Astrocyte (in vitro differentiated cells and primary cell): ENCODE results near the gene APOA4. TPM values are rescaled to one million over a fixed set of nuclear protein-coding genes. Genes with fewer than 3 reads are reported as not detected.

ENCODE experiments used
- DNase-seq: peaks from one replicate; pipeline ENCODE4 v3.0.0-alpha.2; 2010; ENCODE audit warnings: low read depth
- FAIRE-seq: peaks from 2 replicates; lab custom pipeline; 2011; peaks lifted over from hg19 to GRCh38; lab: Jason Lieb, UNC
- H2AFZ ChIP-seq: 2 replicates; pipeline ENCODE4 v1.6.0; 2012; ENCODE audit warnings: low read depth, low read length, inconsistent platforms
- H3K27ac ChIP-seq: 2 replicates; pipeline ENCODE4 v1.5.1; 2011; ENCODE audit warnings: low read depth, low read length, inconsistent platforms
- H3K27me3 ChIP-seq: 2 replicates; pipeline ENCODE4 v1.6.0; 2011; ENCODE audit warnings: low read length, inconsistent platforms; ENCODE audit not compliant: insufficient read depth
- H3K36me3 ChIP-seq: 2 replicates; pipeline ENCODE4 v1.5.1; 2011; ENCODE audit warnings: low read length, inconsistent platforms; ENCODE audit not compliant: insufficient read depth
- H3K4me1 ChIP-seq: 2 replicates; pipeline ENCODE4 v1.5.1; 2011; ENCODE audit warnings: low read length, inconsistent platforms; ENCODE audit not compliant: insufficient read depth
- H3K4me2 ChIP-seq: 2 replicates; pipeline ENCODE4 v1.6.0; 2012; ENCODE audit warnings: low read length, inconsistent platforms
- H3K4me3 ChIP-seq: 2 replicates; pipeline ENCODE4 v1.5.1; 2011; ENCODE audit warnings: low read depth, mild to moderate bottlenecking, low read length, inconsistent platforms; ENCODE audit not compliant: insufficient read depth
- H3K79me2 ChIP-seq: 2 replicates; pipeline ENCODE4 v1.6.0; 2012; ENCODE audit warnings: mild to moderate bottlenecking, low read length, inconsistent platforms; ENCODE audit not compliant: insufficient read depth
- H3K9ac ChIP-seq: 2 replicates; pipeline ENCODE4 v1.6.0; 2012; ENCODE audit warnings: mild to moderate bottlenecking, low read length, inconsistent platforms
- H3K9me3 ChIP-seq: 2 replicates; pipeline ENCODE4 v1.5.1; 2012; ENCODE audit warnings: low read depth, mild to moderate bottlenecking, low read length, inconsistent platforms; ENCODE audit not compliant: insufficient read depth
- H4K20me1 ChIP-seq: 2 replicates; pipeline ENCODE4 v1.6.0; 2012; ENCODE audit warnings: low read length, inconsistent platforms; ENCODE audit not compliant: insufficient read depth
- H3K27ac Mint-ChIP-seq: one replicate; pipeline ENCODE4 v1.8.0; 2021; ENCODE audit warnings: mild to moderate bottlenecking, mixed read lengths; ENCODE audit not compliant: unreplicated experiment
- H3K27me3 Mint-ChIP-seq: one replicate; pipeline ENCODE4 v1.8.0; 2021; ENCODE audit warnings: low read depth, mixed read lengths; ENCODE audit not compliant: unreplicated experiment
- H3K36me3 Mint-ChIP-seq: one replicate; pipeline ENCODE4 v1.8.0; 2021; ENCODE audit warnings: low read depth, mixed read lengths; ENCODE audit not compliant: unreplicated experiment
- H3K4me1 Mint-ChIP-seq: one replicate; pipeline ENCODE4 v1.8.0; 2021; ENCODE audit warnings: low read depth, mixed read lengths; ENCODE audit not compliant: unreplicated experiment
- H3K4me3 Mint-ChIP-seq: one replicate; pipeline ENCODE4 v1.8.0; 2021; ENCODE audit warnings: mild to moderate bottlenecking, moderate library complexity, mixed read lengths; ENCODE audit not compliant: unreplicated experiment
- H3K9me3 Mint-ChIP-seq: one replicate; pipeline ENCODE4 v1.8.0; 2021; ENCODE audit warnings: mild to moderate bottlenecking, mixed read lengths; ENCODE audit not compliant: unreplicated experiment
- EZH2 ChIP-seq: IDR thresholded peaks from 2 replicates; pipeline ENCODE4 v1.6.1; 2012; ENCODE audit warnings: mild to moderate bottlenecking, low read length, inconsistent platforms; ENCODE audit not compliant: insufficient read depth
- total RNA-seq: library from RNA; stranded (reverse); gene quantifications from 2 replicates; pipeline ENCODE4 v1.2.1, GENCODE V29; 2021
- TF ChIP-seq, protein P1 (sequence below): IDR thresholded peaks from 2 replicates; pipeline ENCODE4 v1.5.1; 2011; ENCODE audit warnings: low read depth, mild to moderate bottlenecking, inconsistent platforms, low read length, moderate library complexity; ENCODE audit not compliant: insufficient read depth

The APOA4 gene
- total RNA-seq, 1 donor from 2014 or later: not detected

DNA sequence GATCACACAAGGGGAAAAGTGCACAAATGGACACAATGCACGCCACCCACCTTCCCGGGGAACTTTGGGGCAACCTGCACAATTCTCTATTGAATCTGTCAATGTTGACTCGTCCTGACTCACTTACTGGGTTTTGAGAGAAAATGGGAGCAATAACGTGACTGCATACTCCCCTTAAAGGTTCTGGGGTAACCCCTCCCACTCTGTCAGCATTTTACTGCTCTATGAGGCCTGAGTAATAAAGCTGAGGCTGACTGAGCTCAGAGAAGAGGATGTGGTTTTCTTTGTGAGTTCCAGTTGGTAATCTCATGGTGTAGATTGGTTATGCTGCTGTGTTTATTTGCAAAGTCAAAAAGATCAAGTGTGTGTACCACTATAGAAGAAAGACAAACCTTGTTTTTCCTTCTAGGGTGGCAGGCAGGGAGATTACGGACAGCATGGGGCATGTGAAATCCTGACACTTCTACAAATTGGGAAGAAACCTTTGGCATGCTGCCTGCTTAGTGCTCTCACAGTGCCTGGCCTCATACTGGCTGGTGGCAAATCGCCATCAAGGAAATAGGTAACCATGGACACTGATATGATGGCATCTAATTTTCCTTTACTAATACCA, 30.5 kb upstream of the APOA4 start:
- H3K36me3 Mint-ChIP-seq: peaks cover 36% of the 10 kb centered on the region
- FAIRE-seq: peak; percentile 96
- H3K27ac ChIP-seq: peak overlapping the region; percentile 52

DNA sequence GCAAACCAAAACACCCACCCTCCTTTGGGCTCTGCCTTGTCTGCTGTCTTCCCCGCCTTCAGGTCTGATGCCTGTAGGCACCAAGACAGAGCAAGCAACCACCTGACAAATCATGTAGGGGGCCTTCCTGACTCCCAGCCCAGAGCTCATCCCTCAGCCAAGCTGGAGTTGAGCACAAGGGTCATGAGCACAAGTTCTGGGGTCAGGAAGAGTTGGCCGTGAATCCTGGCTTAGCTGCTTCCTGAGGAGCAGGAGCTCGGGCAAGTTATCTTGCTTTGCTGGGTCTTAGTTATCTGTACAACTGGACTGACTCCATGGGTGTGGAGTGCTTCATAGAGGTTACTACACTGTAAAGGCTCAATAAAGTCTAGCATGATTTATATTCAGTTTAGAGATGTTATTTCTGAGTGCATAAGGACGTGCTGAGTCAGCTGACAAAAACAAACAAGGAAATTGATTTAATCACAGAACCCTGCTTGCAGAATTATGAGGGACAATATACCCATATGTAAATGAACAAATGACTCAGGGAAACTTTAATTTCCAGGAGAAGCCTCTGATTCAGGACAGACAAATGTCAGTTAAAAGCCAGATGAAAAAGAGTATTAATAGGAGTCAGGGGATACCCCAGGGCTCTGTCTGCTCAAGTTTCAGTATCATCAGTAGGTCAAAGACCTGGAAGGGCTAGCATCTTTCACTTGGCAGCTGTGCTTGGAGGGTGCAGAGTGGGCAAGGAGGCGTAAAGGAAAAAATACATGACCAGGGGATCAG, 29.3 kb upstream of the APOA4 start:
- no peaks in the 10 kb centered on the region for H3K27me3 Mint-ChIP-seq
- Histone ChIP-seq H3K36me3 (no peaks in the 10 kb centered on the region), H3K27me3 (no peaks in the 10 kb centered on the region), H3K4me1 (peaks cover 34% of the 10 kb centered on the region), H3K4me3 (no peak overlapping the region), H3K27ac (peak overlapping the region; percentile 33), H4K20me1 (no peaks in the 10 kb centered on the region), H3K4me2 (peak overlapping the region; percentile 73), H3K9ac (peak overlapping the region; percentile 22), H3K79me2 (no peaks in the 10 kb centered on the region), H3K9me3 (no peaks in the 10 kb centered on the region), H2AFZ (no peak overlapping the region)
- TF ChIP-seq, protein P1, sequence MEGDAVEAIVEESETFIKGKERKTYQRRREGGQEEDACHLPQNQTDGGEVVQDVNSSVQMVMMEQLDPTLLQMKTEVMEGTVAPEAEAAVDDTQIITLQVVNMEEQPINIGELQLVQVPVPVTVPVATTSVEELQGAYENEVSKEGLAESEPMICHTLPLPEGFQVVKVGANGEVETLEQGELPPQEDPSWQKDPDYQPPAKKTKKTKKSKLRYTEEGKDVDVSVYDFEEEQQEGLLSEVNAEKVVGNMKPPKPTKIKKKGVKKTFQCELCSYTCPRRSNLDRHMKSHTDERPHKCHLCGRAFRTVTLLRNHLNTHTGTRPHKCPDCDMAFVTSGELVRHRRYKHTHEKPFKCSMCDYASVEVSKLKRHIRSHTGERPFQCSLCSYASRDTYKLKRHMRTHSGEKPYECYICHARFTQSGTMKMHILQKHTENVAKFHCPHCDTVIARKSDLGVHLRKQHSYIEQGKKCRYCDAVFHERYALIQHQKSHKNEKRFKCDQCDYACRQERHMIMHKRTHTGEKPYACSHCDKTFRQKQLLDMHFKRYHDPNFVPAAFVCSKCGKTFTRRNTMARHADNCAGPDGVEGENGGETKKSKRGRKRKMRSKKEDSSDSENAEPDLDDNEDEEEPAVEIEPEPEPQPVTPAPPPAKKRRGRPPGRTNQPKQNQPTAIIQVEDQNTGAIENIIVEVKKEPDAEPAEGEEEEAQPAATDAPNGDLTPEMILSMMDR: no peak
- TF ChIP-seq EZH2: no peak
- H3K9me3 Mint-ChIP-seq: no peaks in the 10 kb centered on the region
- FAIRE-seq (no peak), DNase-seq (peak; percentile 49)
- no peak overlapping the region for H3K4me3 Mint-ChIP-seq
- peaks cover 35% of the 10 kb centered on the region for H3K4me1 Mint-ChIP-seq
- peaks cover 31% of the 10 kb centered on the region for H3K36me3 Mint-ChIP-seq
- H3K27ac Mint-ChIP-seq: peak overlapping the region; percentile 82

More for the DNA sequence above, 30.5 kb upstream of the APOA4 start:
- peak; percentile 96 for DNase-seq
- Histone ChIP-seq H3K36me3 (no peaks in the 10 kb centered on the region), H3K79me2 (no peaks in the 10 kb centered on the region), H3K4me1 (peaks cover 39% of the 10 kb centered on the region), H2AFZ (no peak overlapping the region), H3K9ac (peak overlapping the region; percentile 22), H3K4me3 (no peak overlapping the region), H3K9me3 (no peaks in the 10 kb centered on the region), H3K27me3 (no peaks in the 10 kb centered on the region), H3K4me2 (peak overlapping the region; percentile 73), H4K20me1 (no peaks in the 10 kb centered on the region)
- no peak for TF ChIP-seq EZH2
- TF ChIP-seq, protein P1: no peak
- Mint-ChIP-seq H3K27ac (peak overlapping the region; percentile 82), H3K4me1 (peaks cover 35% of the 10 kb centered on the region), H3K9me3 (no peaks in the 10 kb centered on the region), H3K4me3 (no peak overlapping the region), H3K27me3 (no peaks in the 10 kb centered on the region)
